ENCODE measurements around the gene SGMS1.

- TF ChIP-seq POLR2A (IDR thresholded peaks at IDR 0.05) (no peak), CTCF (IDR thresholded peaks at IDR 0.05) (no peak)
Observed at GRCh38 chr10:50393784-50394467, 229.8 kb downstream of the SGMS1 start.

Data from heart left ventricle (tissue), 13 donors.